Fibroblast of lung (primary cell): ENCODE data around the gene CDH12. TPM values are rescaled to one million over a fixed set of nuclear protein-coding genes. Genes with fewer than 3 reads are reported as not detected.

ENCODE experiments used
- DNase-seq, 2 donors: peaks; one replicate each; pipeline versions ENCODE4 v3.0.0 to v3.0.0-alpha.2; 2010; ENCODE audit warnings: low read depth in 2 of 2
- H2AFZ ChIP-seq: 2 replicates; pipeline ENCODE4 v1.5.1; 2012; ENCODE audit warnings: low read length, control low read depth, inconsistent platforms
- H3K27ac ChIP-seq: 2 replicates; pipeline ENCODE4 v1.5.1; 2011; ENCODE audit warnings: low read length, control low read depth; ENCODE audit not compliant: insufficient read depth
- H3K27me3 ChIP-seq: 2 replicates; pipeline ENCODE4 v1.5.1; 2011; ENCODE audit warnings: mild to moderate bottlenecking, low read length; ENCODE audit not compliant: control insufficient read depth, insufficient read depth
- H3K36me3 ChIP-seq: 2 replicates; pipeline ENCODE4 v1.5.1; 2011; ENCODE audit warnings: low read length; ENCODE audit not compliant: control insufficient read depth, insufficient read depth
- H3K4me1 ChIP-seq: 2 replicates; pipeline ENCODE4 v1.5.1; 2011; ENCODE audit warnings: low read length; ENCODE audit not compliant: control insufficient read depth, insufficient read depth; ENCODE audit errors: extremely low read depth
- H3K4me2 ChIP-seq: 2 replicates; pipeline ENCODE4 v1.5.1; 2011; ENCODE audit warnings: low read length, control low read depth; ENCODE audit not compliant: insufficient read depth; ENCODE audit errors: extremely low read depth
- H3K4me3 ChIP-seq, 4 experiments: fragments of 200-600 bp in 1 of 4; sonication (generic) in 1 of 4; replicated peaks in 1 of 4; 2 replicates each; pipeline ENCODE4 v1.5.1; 2011 to 2016; ENCODE audit warnings: low read length in 4 of 4, low read depth in 3 of 4, mild to moderate bottlenecking in 3 of 4, control low read depth in 2 of 4, inconsistent platforms in 1 of 4, mixed read lengths in 1 of 4; ENCODE audit not compliant: insufficient read depth in 1 of 4; ENCODE audit errors: control extremely low read depth in 1 of 4
- H3K79me2 ChIP-seq: 2 replicates; pipeline ENCODE4 v1.5.1; 2012; ENCODE audit warnings: mild to moderate bottlenecking, low read length, inconsistent platforms; ENCODE audit not compliant: control insufficient read depth, insufficient read depth
- H3K9ac ChIP-seq: 2 replicates; pipeline ENCODE4 v1.5.1; 2011; ENCODE audit warnings: mild to moderate bottlenecking, low read length, control low read depth; ENCODE audit not compliant: insufficient read depth
- H3K9me3 ChIP-seq: 2 replicates; pipeline ENCODE4 v1.5.1; 2012; ENCODE audit warnings: low read depth, low read length; ENCODE audit not compliant: control insufficient read depth, insufficient read depth
- H4K20me1 ChIP-seq: 2 replicates; pipeline ENCODE4 v1.5.1; 2011; ENCODE audit warnings: low read length; ENCODE audit not compliant: control insufficient read depth, insufficient read depth; ENCODE audit errors: extremely low read depth
- EZH2 ChIP-seq: IDR thresholded peaks from 2 replicates; pipeline ENCODE4 v1.5.1; 2012; ENCODE audit warnings: low read length, control low read depth, mild to moderate bottlenecking; ENCODE audit errors: missing control alignments
- polyA plus RNA-seq, 2 donors: library from polyadenylated mRNA; depleted of rRNA in 1 of 2; stranded (reverse) in 1 of 2; unstranded in 1 of 2; fragments of >200 nt; gene quantifications; 2 replicates each; pipeline ENCODE4 v1.2.1, GENCODE V29; 2011 to 2012; ENCODE audit warnings: missing spikeins in 1 of 2
- total RNA-seq: library from RNA; depleted of rRNA; stranded (reverse); fragments of >200 nt; gene quantifications from 2 replicates; pipeline ENCODE4 v1.2.1, GENCODE V29; 2014
- TF ChIP-seq, protein P1 (sequence below), 2 donors: IDR thresholded peaks in 1 of 2; conservative IDR thresholded peaks in 1 of 2; 1 replicate in 1 of 2; 2 replicates in 1 of 2; pipeline ENCODE4 v1.5.1; 2011 to 2012; ENCODE audit warnings: low read length in 2 of 2, control low read depth in 1 of 2, inconsistent platforms in 1 of 2, low read depth in 1 of 2, mild to moderate bottlenecking in 1 of 2

Gene CDH12
- total and polyA plus RNA-seq, 2 donors (not counting 1 experiment from before 2014, with no cell fraction given): 0.02 TPM; not detected in 1

DNA sequence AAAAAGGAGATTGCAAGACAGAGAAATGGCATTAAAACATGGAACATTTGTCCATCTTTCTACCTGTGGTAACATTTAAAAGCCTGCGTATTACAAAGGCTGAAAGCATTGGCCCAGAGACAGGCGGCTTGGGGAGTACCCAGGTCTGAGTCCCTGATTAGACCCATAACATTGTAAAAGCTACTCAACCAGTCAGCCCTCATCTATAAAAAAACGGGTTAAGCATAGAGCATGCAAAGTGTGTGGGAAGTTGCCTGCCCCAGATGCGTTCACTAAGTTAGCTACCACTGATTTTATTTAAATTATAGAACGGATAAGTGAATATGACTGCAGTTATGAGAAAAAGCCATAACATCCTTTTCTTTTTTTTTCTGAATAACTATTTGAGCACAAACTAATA, 276.1 kb downstream of the CDH12 start:
- no peaks in the 10 kb centered on the region for H3K9me3 ChIP-seq
- H2AFZ ChIP-seq: no peak overlapping the region
- H3K4me3 ChIP-seq: no peak overlapping the region
- H3K27ac ChIP-seq: no peak overlapping the region
- no peaks in the 10 kb centered on the region for H3K27me3 ChIP-seq
- H3K36me3 ChIP-seq: no peaks in the 10 kb centered on the region
- H3K79me2 ChIP-seq: no peaks in the 10 kb centered on the region
- H4K20me1 ChIP-seq: no peaks in the 10 kb centered on the region
- DNase-seq: no peak
- TF ChIP-seq, protein P1, sequence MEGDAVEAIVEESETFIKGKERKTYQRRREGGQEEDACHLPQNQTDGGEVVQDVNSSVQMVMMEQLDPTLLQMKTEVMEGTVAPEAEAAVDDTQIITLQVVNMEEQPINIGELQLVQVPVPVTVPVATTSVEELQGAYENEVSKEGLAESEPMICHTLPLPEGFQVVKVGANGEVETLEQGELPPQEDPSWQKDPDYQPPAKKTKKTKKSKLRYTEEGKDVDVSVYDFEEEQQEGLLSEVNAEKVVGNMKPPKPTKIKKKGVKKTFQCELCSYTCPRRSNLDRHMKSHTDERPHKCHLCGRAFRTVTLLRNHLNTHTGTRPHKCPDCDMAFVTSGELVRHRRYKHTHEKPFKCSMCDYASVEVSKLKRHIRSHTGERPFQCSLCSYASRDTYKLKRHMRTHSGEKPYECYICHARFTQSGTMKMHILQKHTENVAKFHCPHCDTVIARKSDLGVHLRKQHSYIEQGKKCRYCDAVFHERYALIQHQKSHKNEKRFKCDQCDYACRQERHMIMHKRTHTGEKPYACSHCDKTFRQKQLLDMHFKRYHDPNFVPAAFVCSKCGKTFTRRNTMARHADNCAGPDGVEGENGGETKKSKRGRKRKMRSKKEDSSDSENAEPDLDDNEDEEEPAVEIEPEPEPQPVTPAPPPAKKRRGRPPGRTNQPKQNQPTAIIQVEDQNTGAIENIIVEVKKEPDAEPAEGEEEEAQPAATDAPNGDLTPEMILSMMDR (conservative IDR thresholded peaks at IDR 0.05 in 1 of 2, IDR thresholded peaks at IDR 0.05 in 1 of 2; ENCODE audit: low read depth in 1 of 2, low read length in 2 of 2): no peak
- TF ChIP-seq EZH2: no peak
- no peak overlapping the region for H3K4me2 ChIP-seq
- H3K4me1 ChIP-seq: no peaks in the 10 kb centered on the region
- no peak overlapping the region for H3K9ac ChIP-seq

- TF ChIP-seq, protein P1 (conservative IDR thresholded peaks at IDR 0.05 in 1 of 2, IDR thresholded peaks at IDR 0.05 in 1 of 2; ENCODE audit: low read depth in 1 of 2, low read length in 2 of 2): no peak
- TF ChIP-seq EZH2: no peak
- Histone ChIP-seq H3K9ac (no peak overlapping the region), H3K4me2 (no peak overlapping the region), H2AFZ (no peak overlapping the region), H3K9me3 (no peaks in the 10 kb centered on the region), H3K4me1 (no peaks in the 10 kb centered on the region), H3K4me3 (no peak overlapping the region), H3K36me3 (no peaks in the 10 kb centered on the region), H3K27ac (no peak overlapping the region), H4K20me1 (no peaks in the 10 kb centered on the region), H3K79me2 (no peaks in the 10 kb centered on the region), H3K27me3 (no peaks in the 10 kb centered on the region)
- no peak for DNase-seq
Measured at GRCh38 chr5:22572941-22573340, 280.2 kb downstream of the CDH12 start.

DNA sequence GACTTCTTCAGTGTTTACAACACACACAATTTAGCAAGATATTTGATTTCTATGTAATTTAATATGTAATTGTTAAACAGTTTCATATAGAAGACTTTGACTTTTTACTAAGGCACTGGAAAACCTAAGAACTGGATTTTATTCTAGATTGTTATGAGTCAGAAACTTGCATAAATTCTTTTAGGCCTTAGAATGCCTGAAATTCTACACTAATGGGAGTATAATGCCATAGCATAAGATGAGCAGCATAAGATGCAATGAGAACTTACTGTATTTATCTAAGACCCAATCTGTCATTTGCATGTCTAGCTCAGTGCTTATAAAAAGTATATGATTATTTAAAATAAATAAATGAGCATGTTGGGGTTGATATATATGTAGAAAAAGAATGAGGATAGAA, 285.2 kb downstream of the CDH12 start:
- Histone ChIP-seq H3K36me3 (no peaks in the 10 kb centered on the region), H4K20me1 (no peaks in the 10 kb centered on the region), H3K4me3 (no peak overlapping the region), H3K9ac (no peak overlapping the region), H3K27ac (no peak overlapping the region), H3K4me1 (no peaks in the 10 kb centered on the region), H3K9me3 (no peaks in the 10 kb centered on the region), H3K4me2 (no peak overlapping the region), H3K79me2 (no peaks in the 10 kb centered on the region), H3K27me3 (no peaks in the 10 kb centered on the region), H2AFZ (no peak overlapping the region)
- DNase-seq: peak in 1 of 2 donors; percentile 6
- TF ChIP-seq EZH2: no peak
- TF ChIP-seq, protein P1 (conservative IDR thresholded peaks at IDR 0.05 in 1 of 2, IDR thresholded peaks at IDR 0.05 in 1 of 2; ENCODE audit: low read depth in 1 of 2, low read length in 2 of 2): no peak
